Measurements from ENCODE around the gene HSF2.

DNA sequence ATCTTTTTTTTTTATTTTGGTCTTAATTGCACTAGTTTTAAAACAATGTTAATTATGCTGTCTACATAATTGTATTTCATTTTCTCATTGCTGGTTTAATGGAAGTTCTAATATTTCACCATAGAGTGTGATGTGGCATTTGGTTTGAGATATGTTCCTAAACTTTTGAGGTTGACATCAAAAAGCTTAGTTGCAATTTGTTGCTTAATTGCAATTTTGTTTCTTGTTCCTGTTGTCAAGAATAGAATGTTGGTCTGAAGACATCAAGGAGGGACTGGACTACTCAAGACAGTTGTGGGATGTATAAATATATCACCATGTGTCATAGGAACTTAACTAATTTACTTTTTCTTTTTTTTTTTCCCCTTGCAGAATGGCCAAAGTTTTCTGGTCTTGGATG is 12.5 kb downstream of the HSF2 start:
- TF ChIP-seq, protein P1, sequence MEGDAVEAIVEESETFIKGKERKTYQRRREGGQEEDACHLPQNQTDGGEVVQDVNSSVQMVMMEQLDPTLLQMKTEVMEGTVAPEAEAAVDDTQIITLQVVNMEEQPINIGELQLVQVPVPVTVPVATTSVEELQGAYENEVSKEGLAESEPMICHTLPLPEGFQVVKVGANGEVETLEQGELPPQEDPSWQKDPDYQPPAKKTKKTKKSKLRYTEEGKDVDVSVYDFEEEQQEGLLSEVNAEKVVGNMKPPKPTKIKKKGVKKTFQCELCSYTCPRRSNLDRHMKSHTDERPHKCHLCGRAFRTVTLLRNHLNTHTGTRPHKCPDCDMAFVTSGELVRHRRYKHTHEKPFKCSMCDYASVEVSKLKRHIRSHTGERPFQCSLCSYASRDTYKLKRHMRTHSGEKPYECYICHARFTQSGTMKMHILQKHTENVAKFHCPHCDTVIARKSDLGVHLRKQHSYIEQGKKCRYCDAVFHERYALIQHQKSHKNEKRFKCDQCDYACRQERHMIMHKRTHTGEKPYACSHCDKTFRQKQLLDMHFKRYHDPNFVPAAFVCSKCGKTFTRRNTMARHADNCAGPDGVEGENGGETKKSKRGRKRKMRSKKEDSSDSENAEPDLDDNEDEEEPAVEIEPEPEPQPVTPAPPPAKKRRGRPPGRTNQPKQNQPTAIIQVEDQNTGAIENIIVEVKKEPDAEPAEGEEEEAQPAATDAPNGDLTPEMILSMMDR (IDR thresholded peaks at IDR 0.05), result no peak
- no peak for TF ChIP-seq POLR2A (IDR thresholded peaks at IDR 0.05)
